Measurements from ENCODE around the gene MALAT1.
"Not testable (repeated sequence)": the region's sequence is repeated elsewhere in the genome, so short reads cannot be mapped to it uniquely, and the experiment has no call there.

The MALAT1 gene

DNA sequence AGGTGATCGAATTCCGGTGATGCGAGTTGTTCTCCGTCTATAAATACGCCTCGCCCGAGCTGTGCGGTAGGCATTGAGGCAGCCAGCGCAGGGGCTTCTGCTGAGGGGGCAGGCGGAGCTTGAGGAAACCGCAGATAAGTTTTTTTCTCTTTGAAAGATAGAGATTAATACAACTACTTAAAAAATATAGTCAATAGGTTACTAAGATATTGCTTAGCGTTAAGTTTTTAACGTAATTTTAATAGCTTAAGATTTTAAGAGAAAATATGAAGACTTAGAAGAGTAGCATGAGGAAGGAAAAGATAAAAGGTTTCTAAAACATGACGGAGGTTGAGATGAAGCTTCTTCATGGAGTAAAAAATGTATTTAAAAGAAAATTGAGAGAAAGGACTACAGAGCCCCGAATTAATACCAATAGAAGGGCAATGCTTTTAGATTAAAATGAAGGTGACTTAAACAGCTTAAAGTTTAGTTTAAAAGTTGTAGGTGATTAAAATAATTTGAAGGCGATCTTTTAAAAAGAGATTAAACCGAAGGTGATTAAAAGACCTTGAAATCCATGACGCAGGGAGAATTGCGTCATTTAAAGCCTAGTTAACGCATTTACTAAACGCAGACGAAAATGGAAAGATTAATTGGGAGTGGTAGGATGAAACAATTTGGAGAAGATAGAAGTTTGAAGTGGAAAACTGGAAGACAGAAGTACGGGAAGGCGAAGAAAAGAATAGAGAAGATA, at the start of gene MALAT1:
Gene MALAT1, plus strand, starts transcription at position 69 of the 736 bp plus-strand sequence.
- DNase-seq = no peak

DNA sequence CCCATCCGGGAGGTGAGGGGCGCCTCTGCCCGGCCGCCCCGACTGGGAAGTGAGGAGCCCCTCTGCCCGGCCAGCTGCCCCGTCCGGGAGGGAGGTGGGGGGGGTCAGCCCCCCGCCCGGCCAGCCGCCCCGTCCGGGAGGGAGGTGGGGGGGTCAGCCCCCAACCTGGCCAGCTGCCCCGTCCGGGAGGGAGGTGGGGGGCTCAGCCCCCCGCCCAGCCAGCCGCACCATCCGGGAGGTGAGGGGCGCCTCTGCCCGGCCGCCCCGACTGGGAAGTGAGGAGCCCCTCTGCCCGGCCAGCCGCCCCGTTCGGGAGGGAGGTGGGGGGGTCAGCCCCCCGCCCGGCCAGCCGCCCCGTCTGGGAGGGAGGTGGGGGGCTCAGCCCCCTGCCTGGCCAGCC, 47.5 kb upstream of the MALAT1 start:
- DNase-seq = not testable (repeated sequence)

DNA sequence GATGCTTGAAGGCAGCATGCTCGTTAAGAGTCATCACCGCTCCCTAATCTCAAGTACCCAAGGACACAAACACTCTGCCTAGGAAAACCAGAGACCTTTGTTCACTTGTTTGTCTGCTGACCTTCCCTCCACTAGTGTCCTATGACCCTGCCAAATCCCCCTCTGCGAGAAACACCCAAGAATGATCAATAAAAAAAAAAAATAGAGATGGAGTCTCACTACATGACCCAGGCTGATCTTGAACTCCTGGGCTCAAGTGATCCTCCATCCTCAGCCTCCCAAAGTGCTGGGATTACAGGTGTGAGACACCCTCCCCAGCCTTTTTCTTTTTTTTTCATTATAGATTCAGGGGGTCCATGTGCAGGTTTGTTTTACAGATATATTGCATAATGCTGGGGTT, 46.6 kb upstream of the MALAT1 start:
- not testable (repeated sequence) for DNase-seq

DNA sequence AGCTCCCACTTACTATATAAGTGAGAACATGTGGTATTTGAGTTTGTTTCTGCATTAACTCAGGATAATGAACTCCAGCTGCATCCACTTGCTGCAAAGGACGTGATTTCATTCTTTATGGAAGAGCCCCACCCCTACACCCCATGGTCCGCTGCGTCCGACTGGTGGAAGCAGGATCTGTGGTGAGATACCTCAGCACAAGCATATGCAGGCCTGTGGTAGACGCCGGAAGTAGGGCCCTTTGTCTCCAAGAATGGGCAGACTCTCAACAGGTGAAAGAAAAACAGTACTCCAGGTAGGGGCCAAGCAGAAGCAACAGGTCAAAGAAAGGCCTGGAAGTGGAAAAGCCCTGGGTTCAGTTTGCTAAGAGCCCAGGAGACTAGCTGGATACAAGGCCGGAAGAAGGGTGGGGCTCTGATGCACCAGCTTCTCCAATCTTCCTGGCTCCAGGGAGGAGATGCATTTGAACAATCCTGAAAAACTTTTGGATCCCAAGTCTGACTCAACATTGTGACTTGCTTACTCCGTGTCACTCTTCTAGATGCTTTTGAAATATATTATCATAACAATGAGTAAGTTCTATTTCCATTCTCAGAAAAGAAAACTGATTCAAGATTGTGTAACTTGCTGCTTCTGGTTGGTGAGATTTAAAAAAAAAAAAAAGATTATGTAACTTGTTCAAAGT, 45.9 kb upstream of the MALAT1 start:
- no peak for DNase-seq

DNA sequence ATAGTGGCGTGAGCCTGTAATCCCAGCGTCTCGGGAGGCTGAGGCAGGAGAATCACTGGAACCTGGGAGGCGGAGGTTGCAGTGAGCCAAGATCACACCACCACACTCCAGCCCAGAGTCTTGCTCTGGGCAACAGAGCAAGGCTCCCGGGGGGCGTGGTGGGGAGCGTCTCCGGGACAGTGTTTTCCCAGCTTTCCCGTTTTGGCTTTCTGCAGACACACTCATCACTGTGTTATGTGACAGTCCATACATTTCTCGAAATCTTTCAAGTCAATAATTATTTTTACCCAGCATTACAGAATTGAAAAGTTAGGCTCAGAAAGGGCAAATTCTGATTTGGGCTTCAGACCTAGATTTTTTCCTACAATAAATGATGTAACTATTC, 44.5 kb upstream of the MALAT1 start:
- DNase-seq = no peak

DNA sequence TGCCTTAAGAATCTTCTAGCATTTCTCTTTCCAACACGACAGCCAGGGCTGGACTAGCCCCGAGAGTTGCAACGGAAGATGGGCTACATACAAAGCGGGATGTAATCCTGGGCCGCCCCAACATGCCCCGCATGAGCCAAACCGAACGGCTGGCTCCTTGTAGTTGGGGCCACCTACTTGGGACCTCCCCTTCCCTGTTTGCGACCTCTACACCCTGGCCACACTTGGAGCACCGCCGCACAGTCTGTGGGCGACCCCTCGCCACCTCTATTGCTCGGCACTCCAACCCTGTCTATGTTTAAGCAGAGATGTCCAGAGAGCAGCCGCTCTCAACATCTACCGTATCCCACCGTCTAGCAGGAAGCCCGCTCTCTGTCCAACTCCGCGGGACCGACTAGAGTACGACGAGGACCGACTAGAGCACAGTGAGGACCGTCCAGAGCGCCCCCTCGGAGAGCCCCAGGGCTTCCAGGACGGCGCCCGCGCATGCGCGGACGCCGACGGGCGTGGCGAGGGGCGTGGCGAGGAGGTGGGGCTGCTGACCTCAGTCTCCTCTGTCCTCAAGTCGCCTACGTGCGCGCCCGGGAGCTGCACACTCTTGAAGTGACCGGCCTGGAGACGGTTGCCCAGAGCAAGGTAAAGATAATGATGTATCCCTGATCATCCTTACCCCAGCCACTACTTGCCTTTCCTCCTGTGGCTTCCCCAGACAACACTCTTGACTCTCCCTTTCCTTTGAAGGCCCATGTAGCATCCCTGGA, 44.0 kb upstream of the MALAT1 start:
- DNase-seq = peak; percentile 98

DNA sequence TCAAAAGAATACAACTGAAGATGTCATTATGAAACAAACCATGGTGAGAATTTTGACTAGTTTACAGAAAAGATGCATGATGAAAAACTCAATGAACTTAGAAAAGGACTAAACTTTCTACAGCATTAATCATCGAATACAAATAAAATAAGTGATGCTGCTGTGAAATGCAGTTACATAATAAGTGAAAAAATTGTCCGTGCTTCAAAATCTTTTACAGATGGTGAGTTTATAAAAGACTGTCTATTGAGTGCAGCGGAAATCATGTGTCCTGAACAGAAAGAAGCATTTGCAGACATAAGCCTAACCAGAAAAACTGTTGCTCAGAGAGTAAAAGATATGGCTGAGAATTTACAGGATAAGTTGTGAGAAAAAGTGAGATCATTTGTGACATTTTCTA, 42.4 kb upstream of the MALAT1 start:
- no peak for DNase-seq

DNA sequence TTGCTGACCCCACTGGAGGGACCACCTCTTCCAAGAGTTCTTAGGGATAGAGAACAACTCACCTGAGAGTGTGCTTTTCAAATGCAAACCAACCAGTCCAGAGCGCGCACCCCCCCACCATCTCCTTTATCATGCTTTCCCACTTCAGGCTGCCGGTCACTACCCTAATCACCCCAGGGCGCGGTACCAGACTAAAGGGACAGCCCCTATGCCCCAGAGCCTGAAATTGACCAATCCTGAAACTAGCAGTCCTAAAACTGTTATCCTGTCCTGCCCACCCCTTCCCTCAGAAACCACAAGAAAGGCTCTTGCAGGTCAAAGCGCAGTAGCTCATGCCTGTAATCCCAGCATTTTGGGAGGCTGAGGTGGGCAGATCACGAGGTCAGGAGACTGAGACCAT, 39.3 kb upstream of the MALAT1 start:
- DNase-seq = no peak

DNA sequence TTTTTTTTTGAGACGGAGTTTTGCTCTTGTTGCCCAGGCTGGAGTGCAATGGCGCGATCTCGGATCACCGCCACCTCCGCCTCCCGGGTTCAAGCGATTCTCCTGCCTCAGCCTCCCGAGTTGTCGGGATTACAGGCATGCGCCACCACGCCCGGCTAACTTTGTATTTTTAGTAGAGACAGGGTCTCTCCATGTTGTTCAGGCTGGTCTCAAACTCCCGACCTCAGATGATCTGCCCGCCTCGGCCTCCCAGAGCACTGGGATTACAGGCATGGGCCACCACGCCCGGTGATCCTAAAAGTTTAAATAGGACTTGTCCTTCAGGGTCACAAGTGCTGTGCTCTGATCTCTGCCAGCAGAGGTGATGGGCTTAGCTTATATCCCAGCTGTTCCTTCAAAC, 33.4 kb upstream of the MALAT1 start:
- DNase-seq = not testable (repeated sequence)

DNA sequence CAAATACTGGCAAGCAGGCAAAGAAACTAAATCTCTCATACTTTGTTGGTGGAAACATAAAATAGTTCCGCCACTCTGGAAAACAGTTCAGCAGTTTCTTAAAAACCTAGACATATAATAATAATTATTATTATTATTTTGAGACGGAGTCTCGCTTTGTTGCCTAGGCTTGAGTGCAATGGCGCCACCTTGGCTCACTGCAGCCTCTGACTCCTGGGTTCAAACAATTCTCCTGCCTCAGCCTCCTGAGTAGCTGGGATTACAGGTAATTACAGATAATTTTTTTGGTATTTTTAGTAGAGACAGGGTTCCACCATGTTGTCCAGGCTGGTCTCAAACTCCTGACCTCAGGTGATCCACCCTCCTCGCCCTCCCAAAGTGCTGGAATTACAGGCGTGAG, 31.5 kb upstream of the MALAT1 start:
- DNase-seq = not testable (repeated sequence)

DNA sequence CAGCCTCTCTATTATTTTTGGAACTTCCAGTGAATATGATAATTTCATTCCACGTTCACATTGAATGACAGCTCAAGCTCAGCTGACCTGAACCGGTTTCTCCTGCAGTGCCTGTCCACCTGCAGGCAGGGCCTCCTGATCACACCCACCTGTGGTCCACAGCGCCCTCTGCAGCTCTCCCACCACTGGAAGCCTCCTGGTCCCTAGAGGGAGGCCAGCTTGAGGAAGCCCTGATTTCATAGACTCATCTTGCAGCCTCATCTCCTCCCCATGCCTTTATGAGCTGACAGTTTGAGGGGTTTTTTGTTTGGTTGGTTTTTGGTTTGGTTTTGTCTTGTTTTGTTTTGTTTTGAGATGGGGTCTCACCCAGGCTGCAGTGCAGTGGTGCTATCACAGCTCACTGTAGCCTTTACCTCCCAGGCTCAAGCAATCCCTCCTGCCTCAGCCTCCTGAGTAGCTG, 29.9 kb upstream of the MALAT1 start:
- peak; percentile 86 for DNase-seq

DNA sequence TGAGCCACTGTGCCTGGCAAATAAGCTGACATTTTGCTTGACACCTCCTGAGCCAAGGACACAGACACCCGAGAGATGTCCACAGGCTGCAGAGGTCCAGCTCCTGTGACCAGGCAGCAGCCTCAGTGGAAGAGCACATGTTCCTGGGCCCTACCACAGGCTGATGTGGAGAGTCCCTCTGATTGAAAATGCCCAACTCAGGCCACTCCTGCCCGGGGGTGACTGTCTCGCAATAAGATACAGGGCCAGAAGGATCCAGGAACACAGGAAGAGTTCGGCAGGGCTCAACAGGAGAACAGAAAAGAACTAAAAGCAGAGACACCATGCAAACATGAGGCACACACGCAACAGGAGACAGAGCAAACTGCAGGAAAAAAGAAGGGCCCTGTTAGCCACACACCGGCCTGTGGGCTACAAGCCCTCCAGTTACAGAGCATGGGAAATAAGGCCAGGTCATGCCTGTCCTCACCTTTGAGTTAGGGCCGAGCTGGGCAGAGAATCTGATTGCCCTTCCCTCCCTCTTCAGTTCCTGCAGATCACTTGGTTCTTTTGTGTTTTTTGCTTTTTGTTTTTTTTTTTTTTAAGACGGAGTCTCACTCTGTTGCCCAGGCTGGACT, 28.3 kb upstream of the MALAT1 start:
- DNase-seq = no peak

DNA sequence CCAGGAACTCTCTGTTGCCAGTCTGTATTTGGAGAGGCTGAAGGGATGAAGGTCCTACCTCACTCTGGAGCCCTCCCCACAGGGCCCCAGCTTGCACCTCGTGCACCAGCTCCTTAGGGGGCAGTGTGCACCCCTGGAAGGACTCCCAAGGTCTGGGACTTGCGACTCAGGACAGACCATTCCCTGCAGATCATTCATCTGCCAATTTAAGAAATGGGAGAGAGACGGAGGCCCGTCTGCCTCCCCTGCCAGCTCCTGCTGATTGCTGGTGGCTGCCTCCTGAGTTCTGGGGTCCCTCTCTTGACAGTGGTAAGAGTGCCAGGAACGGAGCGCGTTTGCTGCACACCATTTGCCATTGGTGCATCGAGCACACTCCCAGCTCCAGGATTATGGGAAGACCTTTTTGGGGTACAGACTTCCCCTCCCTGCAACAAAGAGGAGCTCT, 27.4 kb upstream of the MALAT1 start:
- DNase-seq = peak; percentile 85

DNA sequence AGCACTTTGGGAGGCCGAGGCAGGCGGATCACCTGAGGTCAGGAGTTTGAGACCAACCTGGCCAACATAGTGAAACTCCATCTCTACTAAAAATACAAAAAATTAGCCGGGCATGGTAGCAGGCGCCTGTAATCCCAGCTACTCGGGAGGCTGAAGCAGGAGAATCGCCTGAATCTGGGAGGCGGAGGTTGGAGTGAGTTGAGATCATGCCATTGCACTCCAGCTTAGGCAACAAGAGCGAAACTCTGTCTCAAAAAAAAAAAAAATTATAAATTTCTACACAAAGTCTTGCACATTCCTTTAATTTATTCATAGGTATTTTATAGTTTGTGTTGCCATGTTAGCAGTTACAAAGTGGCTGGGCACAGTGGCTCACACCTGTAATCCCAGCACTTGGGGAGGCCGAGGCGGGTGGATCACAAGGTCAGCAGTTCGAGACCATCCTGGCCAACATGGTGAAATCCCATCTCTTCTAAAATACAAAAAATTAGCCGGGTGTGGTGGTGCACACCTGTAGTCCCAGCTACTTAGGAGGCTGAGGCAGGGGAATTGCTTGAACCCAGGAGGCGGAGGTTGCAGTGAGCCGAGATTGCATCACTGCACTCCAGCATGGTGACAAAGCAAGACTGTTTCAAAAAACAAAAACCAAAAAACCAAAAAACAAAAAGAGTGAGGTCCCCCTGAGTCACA, 26.1 kb upstream of the MALAT1 start:
- not testable (repeated sequence) for DNase-seq

DNA sequence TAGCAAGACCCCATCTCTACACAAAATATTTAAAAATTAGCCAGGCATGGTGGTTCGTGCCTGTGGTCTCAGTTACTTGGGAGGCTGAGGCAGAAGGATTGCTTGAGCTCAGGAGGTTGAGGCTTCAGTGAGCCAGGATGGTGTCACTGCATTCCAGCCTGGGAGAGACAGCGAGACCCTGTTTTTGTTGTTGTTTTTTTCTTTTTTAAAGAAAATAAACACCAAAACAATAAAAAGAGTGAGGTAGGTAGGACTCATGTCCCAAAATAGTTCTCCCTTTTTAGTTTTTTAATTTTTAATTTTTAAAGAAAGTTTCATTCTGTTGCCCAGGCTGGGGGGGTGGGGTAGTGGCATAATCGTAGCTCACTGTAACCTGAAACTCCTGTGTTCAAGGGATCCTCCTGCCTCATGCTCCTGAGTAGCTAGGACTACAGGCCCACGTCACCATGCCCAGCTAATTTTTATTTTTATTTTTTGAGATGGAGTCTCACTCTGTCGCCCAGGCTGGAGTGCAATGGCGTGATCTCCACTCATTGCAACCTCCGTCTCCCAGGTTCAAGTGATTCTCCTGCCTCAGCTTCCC, 25.5 kb upstream of the MALAT1 start:
- DNase-seq = no peak

DNA sequence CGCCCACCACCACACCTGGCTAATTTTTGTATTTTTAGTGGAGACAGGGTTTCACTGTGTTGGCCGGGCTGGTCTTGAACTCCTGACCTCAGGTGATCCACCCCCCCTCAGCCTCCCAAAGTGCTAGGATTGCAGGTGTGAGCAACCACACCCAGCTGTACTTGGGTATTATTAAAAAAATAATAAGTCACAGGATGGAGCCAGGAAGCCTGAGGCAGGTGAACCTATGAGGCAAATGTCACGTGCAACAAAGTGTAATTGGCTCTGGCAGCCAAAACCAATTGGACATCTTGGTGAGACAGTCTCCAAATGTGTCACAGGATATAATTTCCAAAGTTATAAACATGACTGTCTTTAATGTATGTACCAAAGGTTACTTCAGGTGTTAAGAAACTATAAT, 24.0 kb upstream of the MALAT1 start:
- DNase-seq = no peak

DNA sequence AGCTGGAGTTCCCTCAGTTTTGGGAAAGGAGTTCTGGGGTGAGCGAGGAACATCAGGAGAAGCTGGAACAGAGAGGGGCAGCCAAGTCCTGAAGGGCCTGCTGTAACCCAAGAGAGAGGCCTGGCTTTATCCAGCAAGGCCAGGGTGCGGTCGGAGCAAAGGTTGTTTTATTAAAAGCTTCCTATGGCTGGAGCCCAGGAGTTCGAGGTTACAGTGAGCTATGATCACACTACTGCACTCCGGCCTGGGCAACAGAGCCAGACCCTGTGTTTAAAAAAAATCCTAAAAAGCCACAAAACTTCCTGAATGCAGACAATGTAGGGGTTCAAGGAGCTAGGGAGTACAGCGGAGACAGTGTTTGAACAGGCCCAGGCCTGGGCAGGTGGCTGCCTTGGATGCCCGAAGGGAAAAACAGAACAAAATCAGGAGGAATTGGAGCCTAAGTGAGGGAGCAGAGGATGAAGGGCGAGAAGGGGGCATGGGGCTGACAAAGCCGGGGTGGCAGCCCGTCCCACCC, 22.2 kb upstream of the MALAT1 start:
- DNase-seq = no peak

DNA sequence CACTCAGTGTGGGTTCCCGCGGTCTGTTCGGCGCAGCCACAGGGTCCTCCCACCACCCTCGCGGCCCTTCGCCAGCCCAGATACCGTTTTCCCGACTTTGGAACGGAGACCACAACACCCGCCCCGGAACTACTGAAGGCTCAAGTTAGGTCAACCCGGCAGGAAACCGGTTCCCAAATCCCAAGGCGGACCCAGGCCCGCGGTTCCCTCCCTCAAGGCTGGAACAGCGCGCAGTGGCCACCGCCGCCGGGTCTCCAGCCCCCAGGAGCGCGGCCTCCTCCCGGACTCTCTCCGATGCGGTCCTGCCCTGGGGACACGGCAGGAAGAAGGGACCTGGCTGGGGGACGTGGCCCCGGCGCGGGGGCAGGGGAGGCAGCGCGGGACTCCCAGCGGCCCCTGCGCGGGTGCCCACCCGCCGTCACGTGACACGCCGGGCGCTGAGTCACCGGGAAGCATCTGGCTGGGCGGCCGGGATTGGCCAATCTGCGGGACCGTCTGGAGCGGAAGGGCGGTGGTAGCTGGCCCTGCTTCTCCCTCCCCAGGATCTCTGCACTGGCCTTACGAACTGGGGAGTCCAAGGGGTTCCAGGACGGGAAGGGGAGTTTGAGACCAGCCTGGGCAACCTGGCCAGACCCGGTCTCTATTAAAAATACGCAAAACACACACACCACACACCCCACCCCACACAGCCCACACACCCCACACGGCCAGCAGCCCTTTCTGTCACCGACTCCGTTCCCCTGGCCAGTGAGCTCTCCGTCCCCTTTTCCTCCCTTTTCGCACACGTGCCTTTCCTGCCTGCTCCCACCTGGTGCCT, 21.5 kb upstream of the MALAT1 start:
- peak; percentile 97 for DNase-seq

DNA sequence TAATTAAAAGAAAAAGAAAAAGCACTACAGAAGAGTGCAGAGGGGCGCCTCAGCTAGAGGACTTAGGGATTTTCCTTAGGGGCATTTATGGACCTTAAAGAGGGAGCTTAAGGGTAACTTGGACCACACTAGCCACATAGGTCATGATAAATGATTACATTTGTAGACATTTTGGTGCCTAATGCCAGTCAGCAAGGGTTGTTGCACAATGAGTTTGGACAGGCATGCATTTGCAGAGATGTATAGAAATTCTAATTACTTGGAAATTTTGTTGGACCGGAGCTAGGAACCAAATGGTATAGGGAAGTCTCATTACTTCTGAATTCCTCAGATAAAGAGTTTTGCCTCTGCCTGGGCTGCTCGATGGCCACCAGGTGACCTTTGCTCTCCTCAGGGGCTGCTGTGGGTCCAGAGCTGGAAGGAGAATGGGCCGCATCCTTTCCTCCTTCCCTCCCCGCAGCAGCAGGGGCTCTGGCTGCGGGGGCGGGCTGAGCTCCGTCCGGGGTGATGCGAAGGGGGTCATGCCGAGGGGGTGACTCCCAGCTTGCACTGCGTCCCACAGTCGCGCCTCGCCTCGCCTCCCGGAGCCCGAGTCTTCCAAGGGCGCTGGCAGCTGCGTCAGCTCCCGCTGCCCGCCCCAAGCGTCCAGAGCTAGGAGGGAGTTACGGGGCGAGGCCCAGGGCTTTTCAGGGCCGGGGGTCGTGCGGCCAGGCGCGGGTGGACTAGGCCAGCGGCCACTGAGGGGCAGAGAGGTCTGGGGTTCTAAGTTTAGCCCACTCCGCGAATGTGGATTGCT, 20.3 kb upstream of the MALAT1 start:
- DNase-seq = peak; percentile 55

Measured in 8988T (cell line).